Adrenal gland (tissue), 12 donors: Measurements from ENCODE around the gene CEP70. TPM values are rescaled to one million over a fixed set of nuclear protein-coding genes. Genes with fewer than 3 reads are reported as not detected.
"Not testable (repeated sequence)": the region's sequence is repeated elsewhere in the genome, so short reads cannot be mapped to it uniquely, and the experiment has no call there.

Experiments used
- DNase-seq, 7 donors: peaks; one replicate each; pipeline ENCODE4 v3.0.0-alpha.2; 2019 to 2020
- H3K27ac ChIP-seq, 5 donors: fragments of 200-600 bp; sonication (generic) in 4 of 5; 1 replicate in 3 of 5; 2 replicates in 2 of 5; pipeline versions ENCODE4 v1.5.1 to v1.8.0; 2016 to 2020; ENCODE audit warnings: mild to moderate bottlenecking in 1 of 5
- H3K27me3 ChIP-seq: fragments of 200-600 bp; 2 replicates; pipeline ENCODE4 v1.8.0; 2021
- H3K36me3 ChIP-seq, 2 donors: fragments of 200-600 bp; replicated peaks in 1 of 2; 1 replicate in 1 of 2; 2 replicates in 1 of 2; pipeline versions ENCODE4 v1.5.1 to v1.8.0; 2018 to 2022
- H3K4me1 ChIP-seq, 2 donors: fragments of 200-600 bp; replicated peaks in 1 of 2; 1 replicate in 1 of 2; 2 replicates in 1 of 2; pipeline versions ENCODE4 v1.5.1 to v1.8.0; 2018 to 2021
- H3K4me3 ChIP-seq, 4 donors: fragments of 200-600 bp; sonication (generic) in 3 of 4; one replicate each; pipeline ENCODE4 v1.5.1; 2016 to 2018
- H3K9me3 ChIP-seq, 3 donors: fragments of 200-600 bp; sonication (generic) in 1 of 3; replicated peaks in 1 of 3; 1 replicate in 2 of 3; 2 replicates in 1 of 3; pipeline versions ENCODE4 v1.5.1 to v1.8.0; 2016 to 2021
- POLR2A ChIP-seq, 2 donors: fragments of 450-650 bp; IDR thresholded peaks; one replicate each; pipeline ENCODE4 v1.6.1; 2017; ENCODE audit warnings: antibody characterized with exemption in 2 of 2, mild to moderate bottlenecking in 2 of 2, moderate library complexity in 1 of 2
- WGBS, 4 donors: extraction: QIAGEN DNeasy Blood & Tissue Kit in 2 of 4; methylation state at CpG; one replicate each; pipeline versions ENCODE4 v1.1.5 to v1.1.7; 2013 to 2017; 5-methylcytosine and 5-hydroxymethylcytosine counted together
- intact Hi-C, 2 donors: fragments of 100-400 bp; cut with DNase I; formaldehyde crosslinking; loops; one replicate each; pipeline versions ENCODE4 v1.14.1 to v1.15.0; 2022 to 2023
- polyA plus RNA-seq, 3 donors: library from polyadenylated mRNA; stranded (reverse); fragments of 200-250 nt in 2 of 3; fragments of 350-450 nt in 1 of 3; fragmentation: Illumina TruSeq in 1 of 3; extraction: RNeasy Lipid Tissue Mini Kit (QIAGEN cat#74804) in 1 of 3; gene quantifications; one replicate each; pipeline ENCODE4 v1.2.3, GENCODE V29; 2013 to 2014
- total RNA-seq, 9 donors: library from RNA; depleted of rRNA in 4 of 9; stranded (reverse); fragments of >200 nt in 4 of 9; fragments of 120-200 nt in 1 of 9; fragmentation: NEBNext Ultra II Directional in 1 of 9; extraction: Animal tissue kit (Norgen Biotek cat#: 25700) in 1 of 9; gene quantifications; one replicate each; pipeline versions ENCODE4 v1.1.0 to v1.2.4, GENCODE V29; 2013 to 2023
- TF ChIP-seq, protein P1 (sequence below), 6 experiments: fragments of 450-650 bp in 4 of 6; fragments of 200-600 bp in 2 of 6; sonication (generic) in 1 of 6; IDR thresholded peaks; 1 replicate in 5 of 6; 2 replicates in 1 of 6; pipeline versions ENCODE4 v1.5.1 to v1.8.0; 2016 to 2021; ENCODE audit warnings: antibody characterized with exemption in 6 of 6, mild to moderate bottlenecking in 2 of 6, moderate library complexity in 1 of 6
- donor health status: healthy with polysubstance abuse.
- donor health status: Bipolar disorder and iron deficiency.
- donor health status: DM: yes; HTN: yes; CAD: no.
- donor health status: DM: no; HTN: no; CAD: no.
- donor health status: DM: no; HTN: no; CAD: no.
- donor health status: DM: yes; HTN: yes; CAD: no.

Gene CEP70
- total and polyA plus RNA-seq, 12 donors = 7.8 to 26.9 (median 16.4) TPM

- no peaks in the 10 kb centered on the region for H3K9me3 ChIP-seq
- intact Hi-C loops = no loop called here
- H3K27me3 ChIP-seq = no peaks in the 10 kb centered on the region
- WGBS, 4 donors = 67 to 98% (median 82%) methylated on average over 4 of the region's 4 CpGs
- no peak for DNase-seq
- no peak for TF ChIP-seq POLR2A (IDR thresholded peaks at IDR 0.05)
- TF ChIP-seq, protein P1, sequence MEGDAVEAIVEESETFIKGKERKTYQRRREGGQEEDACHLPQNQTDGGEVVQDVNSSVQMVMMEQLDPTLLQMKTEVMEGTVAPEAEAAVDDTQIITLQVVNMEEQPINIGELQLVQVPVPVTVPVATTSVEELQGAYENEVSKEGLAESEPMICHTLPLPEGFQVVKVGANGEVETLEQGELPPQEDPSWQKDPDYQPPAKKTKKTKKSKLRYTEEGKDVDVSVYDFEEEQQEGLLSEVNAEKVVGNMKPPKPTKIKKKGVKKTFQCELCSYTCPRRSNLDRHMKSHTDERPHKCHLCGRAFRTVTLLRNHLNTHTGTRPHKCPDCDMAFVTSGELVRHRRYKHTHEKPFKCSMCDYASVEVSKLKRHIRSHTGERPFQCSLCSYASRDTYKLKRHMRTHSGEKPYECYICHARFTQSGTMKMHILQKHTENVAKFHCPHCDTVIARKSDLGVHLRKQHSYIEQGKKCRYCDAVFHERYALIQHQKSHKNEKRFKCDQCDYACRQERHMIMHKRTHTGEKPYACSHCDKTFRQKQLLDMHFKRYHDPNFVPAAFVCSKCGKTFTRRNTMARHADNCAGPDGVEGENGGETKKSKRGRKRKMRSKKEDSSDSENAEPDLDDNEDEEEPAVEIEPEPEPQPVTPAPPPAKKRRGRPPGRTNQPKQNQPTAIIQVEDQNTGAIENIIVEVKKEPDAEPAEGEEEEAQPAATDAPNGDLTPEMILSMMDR (IDR thresholded peaks at IDR 0.05) = no peak
- H3K4me1 ChIP-seq = no peaks in the 10 kb centered on the region
- H3K36me3 ChIP-seq = no peaks in the 10 kb centered on the region
- no peak overlapping the region for H3K27ac ChIP-seq
- H3K4me3 ChIP-seq = no peak overlapping the region
Measured at GRCh38 chr3:138559134-138559533, 34.9 kb downstream of the CEP70 start.

DNA sequence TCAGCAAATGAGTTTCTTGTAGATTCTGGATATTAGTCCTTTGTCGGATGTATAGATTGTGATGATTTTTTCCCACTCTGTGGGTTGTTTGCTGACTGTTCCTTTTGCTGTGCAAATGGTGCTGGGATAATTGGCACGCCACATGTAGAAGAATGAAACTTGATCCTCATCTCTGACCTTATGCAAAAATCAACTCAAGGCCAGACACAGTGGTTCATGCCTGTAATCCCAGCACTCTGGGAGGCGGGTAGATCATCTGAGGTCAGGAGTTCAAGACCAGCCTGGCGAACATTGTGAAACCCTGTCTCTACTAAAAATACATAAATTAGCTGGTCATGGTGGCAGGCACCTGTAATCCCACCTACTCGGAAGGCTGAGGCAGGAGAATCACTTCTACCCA is 39.3 kb downstream of the CEP70 start:
- H3K4me3 ChIP-seq, H3K27me3 ChIP-seq, H3K27ac ChIP-seq, DNase-seq, H3K4me1 ChIP-seq, H3K9me3 ChIP-seq, intact Hi-C loops, H3K36me3 ChIP-seq: not testable (repeated sequence)
- 89 to 96% (median 96%) methylated on average over 5 of the region's 5 CpGs for WGBS, 4 donors

DNA sequence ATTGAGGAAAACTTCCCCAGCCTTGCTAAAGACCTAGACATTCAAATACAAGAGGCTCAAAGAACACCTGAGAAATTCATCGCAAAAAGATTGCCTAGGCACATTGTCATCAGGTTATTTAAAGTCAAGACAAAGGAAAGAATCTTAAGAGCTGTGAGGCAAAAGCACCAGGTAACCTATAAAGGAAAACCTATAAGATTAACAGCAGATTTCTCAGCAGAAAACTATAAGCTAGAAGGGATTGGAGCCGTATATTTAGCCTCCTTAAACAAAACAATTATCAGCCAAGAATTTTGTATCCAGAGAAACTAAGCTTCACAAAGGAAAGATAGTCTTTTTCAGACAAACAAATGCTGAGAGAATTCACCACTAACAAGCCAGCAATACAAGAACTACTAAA is 43.1 kb downstream of the CEP70 start:
- H3K4me3 ChIP-seq, H3K36me3 ChIP-seq, H3K27ac ChIP-seq, DNase-seq, H3K4me1 ChIP-seq, H3K9me3 ChIP-seq, intact Hi-C loops, H3K27me3 ChIP-seq: not testable (repeated sequence)
- 96 to 97% (median 97%) methylated on average over 2 of the region's 2 CpGs for WGBS, 4 donors

GRCh38 chr3:138549179-138549977 is 44.7 kb downstream of the CEP70 start:
- TF ChIP-seq POLR2A (IDR thresholded peaks at IDR 0.05) = no peak
- TF ChIP-seq, protein P1 (IDR thresholded peaks at IDR 0.05) = no peak
- peaks cover 0 to 3% (median 0%) of the 10 kb centered on the region in 3 donors for H3K9me3 ChIP-seq
- intact Hi-C loops = no loop called here
- no peak for DNase-seq
- no peaks in the 10 kb centered on the region for H3K4me1 ChIP-seq
- no peak overlapping the region for H3K4me3 ChIP-seq
- no peak overlapping the region for H3K27ac ChIP-seq
- WGBS, 4 donors = 93 to 97% (median 95%) methylated on average over 13 to 14 of the region's 14 CpGs
- H3K27me3 ChIP-seq = no peaks in the 10 kb centered on the region
- no peaks in the 10 kb centered on the region for H3K36me3 ChIP-seq

DNA sequence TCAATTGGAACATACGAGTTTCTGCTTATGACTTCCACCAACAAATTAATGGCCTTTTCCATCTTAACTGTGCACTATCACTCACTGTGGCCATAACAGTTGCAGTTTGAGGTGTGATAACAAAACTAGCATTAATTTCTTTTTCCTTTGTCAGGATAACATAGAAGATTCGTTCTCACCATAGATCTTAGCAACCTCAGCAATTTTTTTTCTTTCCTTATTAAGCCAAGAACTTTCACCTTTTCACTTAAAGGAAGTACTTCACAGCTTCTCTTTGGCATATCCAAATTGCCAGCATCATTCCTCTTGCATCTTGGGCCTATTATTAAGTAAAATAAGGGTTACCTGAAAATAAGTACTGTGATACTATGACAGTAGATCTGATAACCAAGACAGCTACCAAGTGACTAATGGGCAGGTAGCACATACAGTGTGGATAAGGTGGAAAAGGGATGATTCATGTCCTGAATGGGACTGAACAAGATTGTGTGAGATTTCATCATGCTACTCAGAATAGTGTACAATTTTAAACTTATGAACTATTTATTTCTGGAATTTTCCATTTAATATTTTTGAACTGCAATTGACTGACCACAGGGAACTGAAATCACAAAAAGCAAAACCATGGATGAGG is 46.6 kb downstream of the CEP70 start:
- Histone ChIP-seq H3K4me1 (no peaks in the 10 kb centered on the region), H3K4me3 (no peak overlapping the region), H3K27ac (no peak overlapping the region), H3K9me3 (peaks cover 0 to 3% (median 0%) of the 10 kb centered on the region in 3 donors), H3K27me3 (no peaks in the 10 kb centered on the region), H3K36me3 (peaks cover 0 to 4% of the 10 kb centered on the region in 2 donors)
- intact Hi-C loops = no loop called here
- TF ChIP-seq, protein P1 (IDR thresholded peaks at IDR 0.05) = no peak
- no peak for TF ChIP-seq POLR2A (IDR thresholded peaks at IDR 0.05)
- 92 to 95% (median 95%) methylated on average over 2 of the region's 2 CpGs for WGBS, 4 donors
- no peak for DNase-seq
